RPMI8226 (cell line): ENCODE results near the gene APLP1.
A peak's percentile ranks its signal among the peaks of the same experiment; 100 is the strongest.
"Not testable (repeated sequence)": the region's sequence is repeated elsewhere in the genome, so short reads cannot be mapped to it uniquely, and the experiment has no call there.

Experiments
- DNase-seq: peaks from one replicate; pipeline ENCODE4 v3.0.0-alpha.2; 2015

APLP1 gene

DNA sequence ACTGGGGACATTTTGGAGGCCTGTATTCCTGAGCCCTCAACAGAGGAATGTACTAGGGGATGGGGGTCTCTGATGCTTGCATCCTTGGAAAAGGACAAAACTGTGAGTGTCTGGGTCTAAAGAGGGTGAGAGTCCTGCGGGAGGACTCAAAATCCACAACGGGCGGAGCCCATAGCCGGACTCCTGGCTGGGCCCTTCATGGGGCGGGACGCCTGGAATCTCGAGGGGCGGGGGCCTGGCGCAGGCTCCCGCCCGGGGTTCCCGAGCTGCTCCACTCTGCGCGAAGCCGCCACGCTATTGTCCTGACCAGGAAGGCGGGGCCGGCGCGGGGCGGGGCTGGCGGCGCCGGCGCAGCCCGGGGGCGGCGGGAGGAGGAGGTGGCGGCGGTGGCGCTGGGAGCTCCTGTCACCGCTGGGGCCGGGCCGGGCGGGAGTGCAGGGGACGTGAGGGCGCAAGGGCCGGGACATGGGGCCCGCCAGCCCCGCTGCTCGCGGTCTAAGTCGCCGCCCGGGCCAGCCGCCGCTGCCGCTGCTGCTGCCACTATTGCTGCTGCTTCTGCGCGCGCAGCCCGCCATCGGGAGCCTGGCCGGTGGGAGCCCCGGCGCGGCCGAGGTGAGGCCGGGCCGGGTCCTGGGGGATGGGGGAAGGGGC is at the start of gene APLP1:
Gene APLP1, plus strand, starts transcription at position 403 of the 651 bp plus-strand sequence. Its CDS starts 63 bp downstream, at position 466.
- DNase-seq: peak; percentile 53

DNA sequence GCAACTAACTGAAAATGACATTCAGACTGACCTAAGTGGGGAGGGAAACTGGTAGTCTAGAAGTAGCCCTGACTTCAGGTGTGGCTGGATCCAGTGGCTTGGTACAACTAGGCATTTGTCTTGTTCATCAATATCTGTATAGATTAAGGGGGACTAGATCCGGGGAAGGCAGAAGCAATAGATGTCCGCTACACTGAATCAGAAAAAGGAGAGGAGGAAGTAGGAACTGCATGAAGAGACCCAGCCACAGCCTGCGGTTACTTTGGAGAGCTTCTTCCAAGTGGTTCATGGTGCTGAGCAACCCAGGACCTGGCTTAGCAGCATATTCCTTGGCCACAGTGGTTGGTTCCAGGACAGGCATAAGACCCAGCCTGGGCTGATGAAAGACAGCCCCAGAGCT is 45.8 kb upstream of the APLP1 start:
- DNase-seq: peak; percentile 20

DNA sequence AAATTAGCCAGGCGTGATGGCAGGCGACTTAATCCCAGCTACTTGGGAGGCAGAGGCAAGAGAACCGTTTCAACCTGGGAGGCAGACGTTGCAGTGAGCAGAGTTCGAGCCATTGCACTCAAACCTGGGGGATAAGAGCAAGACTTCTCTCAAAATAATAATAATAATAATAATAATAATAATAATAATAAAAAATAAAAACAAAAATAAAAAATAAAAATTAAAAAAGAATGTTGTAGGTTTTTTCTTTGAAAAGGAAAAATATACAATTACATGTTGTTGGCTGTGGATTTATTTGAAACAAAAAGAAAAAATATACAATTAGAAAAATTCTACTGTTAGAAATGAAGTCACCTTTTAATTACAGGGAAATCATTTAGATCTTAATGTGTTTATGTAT is 44.2 kb upstream of the APLP1 start:
- DNase-seq: no peak

DNA sequence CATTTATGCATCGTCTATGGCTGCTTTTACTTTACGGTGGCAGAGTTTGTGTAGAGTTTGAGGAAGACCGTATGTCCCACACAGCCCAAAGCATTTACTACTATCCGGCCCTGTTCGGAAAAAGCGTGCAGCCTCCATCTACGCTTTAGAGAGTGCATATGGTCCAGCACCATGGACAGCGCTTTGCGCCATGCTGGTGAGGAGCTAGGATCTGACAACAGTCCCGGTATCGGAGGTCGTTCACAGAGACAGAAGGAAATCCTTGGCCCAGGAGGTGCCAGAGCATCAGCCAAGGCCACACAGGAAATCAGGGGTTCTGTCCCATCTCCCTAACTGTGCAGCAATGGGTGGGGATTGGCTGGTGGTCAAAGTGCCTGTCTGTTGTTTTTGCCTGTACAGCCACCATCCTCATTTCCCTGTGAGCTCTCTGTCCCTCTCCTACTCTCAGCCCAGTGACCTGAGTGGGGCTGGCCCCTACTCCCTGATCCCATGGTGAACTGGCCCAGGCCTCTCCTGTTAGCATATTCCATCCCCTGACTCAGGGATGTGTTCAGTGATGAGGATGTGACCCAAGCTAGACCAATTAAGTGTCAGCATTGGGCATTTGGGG is 39.6 kb upstream of the APLP1 start:
- DNase-seq: peak; percentile 66

DNA sequence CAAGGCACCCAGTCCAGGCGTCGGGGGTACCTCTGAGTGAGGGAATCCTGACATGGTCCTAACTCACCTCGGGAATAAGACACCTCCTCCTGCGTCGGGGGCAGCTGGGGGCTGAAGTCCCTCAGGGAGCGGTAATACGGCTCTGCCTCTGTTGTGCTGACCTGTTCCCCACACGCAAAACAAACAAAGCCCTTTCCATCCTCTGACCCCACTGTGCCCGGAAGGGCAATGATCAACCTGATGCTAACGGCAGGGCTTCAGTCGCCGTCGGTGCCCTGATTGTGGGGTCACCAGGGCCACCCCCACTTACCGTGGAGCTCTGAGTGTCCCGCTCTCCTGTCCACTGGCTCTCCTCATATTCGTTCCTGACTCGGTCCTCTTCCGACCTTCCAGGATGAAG is 37.4 kb upstream of the APLP1 start:
- DNase-seq: no peak

DNA sequence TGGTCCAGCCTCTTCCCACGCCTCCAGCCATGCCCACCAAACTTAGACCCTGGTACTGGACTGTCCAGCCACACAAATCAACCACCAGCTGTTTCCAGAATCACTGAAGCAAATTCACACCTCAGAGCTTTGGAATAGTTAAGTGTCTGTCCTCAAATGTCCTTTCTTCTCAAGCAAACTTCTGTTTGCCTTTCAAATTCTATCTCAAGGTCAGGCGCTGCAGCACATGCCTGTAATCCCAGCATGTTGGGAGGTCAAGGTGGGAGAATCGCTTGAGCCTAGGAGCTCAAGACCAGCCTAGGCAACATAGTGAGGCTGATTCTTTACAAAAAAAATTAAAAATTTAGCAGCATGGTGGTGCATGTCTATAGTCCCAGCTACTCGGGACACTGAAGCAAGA is 36.3 kb upstream of the APLP1 start:
- DNase-seq: no peak

DNA sequence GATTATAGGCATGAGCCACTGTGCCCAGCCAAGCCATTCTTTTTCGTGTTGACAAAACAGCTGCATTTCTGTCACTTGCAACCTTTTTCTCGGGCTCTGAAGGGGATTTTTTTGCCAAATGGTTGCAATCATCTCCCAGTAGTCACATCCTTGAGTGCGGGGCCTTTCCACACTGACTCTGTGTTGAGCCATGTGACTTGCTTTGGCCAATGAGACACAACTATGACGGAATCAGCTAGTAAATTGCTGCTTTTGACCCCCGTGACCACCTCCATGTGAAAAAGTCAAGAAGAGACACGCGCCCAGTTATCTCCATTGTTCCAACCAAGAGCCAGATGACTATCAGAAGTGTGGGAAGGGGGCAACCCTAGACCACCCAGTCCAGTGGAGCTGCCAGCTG is 34.4 kb upstream of the APLP1 start:
- no peak for DNase-seq

DNA sequence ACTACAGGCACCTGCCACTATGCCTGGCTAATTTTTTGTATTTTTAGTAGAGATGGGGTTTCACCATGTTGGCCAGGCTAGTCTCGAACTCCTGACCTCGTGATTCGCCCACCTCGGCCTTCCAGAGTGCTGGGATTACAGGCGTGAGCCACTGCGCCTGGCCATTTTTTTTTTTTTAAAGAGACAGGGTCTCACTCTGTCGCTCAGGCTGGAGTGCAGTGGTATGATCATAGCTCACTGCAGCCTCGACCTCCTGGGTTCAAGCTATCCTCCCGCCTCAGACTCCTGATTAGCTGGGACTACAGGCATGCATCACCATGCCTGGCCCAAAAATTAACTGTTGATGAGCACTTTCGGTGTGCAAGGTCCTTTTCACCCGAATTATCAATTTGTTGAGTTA is 32.3 kb upstream of the APLP1 start:
- DNase-seq: not testable (repeated sequence)

DNA sequence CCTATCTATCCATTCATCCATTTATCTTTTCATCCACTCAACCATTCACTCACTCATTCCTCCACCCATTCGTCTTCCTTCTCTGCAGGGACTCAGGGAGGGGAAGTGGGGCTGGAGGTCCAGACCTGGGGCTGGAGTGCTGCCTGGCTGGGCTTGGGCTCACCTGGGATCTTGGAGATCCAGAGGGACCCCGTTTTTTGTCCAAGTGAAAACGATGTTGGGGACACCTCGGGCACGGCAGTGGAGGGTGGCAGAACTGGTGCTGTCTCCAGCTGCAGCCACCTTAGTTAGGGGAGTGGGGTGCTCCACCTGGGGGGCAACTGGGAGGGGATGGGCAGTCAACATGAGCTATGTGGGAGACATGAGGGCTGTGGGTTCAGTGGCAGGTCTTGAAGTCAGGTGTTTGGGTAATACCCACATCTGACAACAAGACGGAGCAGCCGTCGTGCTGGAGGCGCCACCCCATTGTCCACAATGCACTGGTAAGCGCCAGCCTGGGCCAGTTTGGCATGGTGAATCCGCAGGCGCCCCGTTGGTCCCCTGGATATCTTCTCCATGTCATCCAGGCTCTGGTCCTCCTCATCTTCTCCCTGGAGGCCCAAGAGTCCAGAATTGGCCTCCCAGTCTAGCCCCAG is 26.3 kb upstream of the APLP1 start:
- no peak for DNase-seq

DNA sequence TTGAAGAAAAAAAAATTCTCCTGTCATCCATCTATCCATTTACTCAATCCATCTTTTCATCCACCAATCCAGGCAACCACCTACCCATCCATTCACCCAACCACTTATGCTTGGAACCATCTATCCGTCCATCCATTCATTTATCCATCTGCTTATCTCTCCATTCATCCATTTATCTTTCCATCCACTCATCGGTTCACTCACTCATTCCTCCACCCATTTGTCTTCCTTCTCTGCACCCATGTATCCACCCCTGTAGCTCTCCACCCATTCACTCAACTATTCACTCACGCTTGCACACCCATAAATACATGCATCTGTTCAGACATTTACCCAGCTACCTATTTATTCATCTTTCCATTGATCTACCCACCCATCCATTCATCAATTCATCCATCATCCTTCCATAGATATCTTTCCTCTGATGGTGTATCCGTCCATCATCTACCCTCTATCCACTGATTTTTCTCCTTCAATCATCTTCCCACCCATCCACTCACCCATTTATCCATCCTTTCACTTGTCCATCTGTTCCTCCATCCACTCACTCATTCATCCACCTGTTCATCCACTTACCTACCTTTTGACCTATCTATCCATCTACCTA is 25.6 kb upstream of the APLP1 start:
- no peak for DNase-seq

DNA sequence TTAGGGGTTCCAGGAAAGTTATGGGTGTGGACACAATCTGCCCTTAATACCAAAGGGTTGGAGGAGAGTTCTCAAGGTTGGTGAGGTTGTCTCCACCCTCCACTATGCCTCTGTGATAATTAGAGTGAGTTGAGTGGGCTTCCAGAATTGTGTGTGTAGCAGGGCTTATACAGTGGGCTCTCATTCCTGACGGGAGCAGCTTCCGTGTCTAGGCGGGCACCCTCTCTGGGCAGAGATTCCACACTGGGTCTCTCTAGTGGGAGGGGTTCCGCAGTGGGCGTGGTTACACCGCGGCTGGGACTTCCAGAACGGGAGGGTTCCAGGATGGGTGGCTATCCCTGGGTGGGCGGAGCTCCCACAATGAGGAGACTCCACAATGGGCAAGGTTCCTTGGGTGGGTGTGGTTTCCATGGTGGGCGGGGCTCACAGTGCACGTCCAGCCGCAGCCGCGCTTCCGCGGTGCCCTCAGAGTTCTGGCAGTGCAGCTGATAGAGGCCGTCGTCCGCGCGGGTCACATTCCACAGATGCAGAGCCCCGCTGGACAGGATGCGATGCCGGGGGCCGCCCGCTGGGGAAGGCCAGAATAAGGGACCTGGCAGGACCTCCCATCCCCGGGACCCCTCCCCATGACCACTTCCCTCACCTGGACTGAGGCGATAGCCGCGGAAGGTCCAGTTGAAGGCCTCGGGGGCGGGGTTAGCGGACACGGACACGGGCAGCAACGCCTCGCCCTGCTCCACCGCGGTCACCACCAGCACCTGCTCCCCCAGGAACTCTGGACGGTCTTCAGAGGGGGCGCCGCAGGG is 24.5 kb upstream of the APLP1 start:
- DNase-seq: no peak

DNA sequence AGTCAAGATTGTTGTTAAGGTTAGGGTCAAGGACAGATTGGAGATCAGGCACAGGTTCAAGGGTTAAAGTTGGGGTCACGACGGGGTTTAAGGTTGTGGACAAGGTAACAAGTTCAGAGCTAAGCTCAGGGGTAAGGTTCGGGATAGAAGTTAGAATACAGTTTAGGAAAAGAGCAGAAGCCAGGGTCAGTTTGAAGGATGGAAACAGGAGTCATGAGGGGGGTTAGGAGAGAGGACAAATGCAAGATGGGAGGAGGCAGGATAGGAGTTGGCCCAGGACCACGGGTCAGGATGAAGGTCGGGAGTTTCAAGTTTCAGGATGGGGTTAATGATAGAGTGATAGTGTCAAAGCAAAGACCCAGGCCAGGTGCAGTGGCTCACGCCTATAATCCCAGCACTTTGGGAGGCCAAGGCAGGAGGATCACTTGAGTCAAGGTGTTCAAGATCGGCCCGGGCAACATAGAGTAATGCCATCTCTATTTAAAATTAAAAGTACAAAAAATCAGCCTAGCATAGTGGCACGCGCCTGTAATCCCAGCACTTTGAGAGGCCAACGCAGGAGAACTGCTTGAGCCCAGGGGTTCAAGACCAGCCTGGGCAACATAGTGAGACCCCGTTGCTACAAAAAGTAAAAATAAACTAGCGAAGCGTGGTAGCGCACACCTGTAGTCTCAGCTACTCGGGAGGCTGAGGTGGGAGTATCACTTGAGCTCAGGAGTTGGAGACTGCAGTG is 23.7 kb upstream of the APLP1 start:
- no peak for DNase-seq

DNA sequence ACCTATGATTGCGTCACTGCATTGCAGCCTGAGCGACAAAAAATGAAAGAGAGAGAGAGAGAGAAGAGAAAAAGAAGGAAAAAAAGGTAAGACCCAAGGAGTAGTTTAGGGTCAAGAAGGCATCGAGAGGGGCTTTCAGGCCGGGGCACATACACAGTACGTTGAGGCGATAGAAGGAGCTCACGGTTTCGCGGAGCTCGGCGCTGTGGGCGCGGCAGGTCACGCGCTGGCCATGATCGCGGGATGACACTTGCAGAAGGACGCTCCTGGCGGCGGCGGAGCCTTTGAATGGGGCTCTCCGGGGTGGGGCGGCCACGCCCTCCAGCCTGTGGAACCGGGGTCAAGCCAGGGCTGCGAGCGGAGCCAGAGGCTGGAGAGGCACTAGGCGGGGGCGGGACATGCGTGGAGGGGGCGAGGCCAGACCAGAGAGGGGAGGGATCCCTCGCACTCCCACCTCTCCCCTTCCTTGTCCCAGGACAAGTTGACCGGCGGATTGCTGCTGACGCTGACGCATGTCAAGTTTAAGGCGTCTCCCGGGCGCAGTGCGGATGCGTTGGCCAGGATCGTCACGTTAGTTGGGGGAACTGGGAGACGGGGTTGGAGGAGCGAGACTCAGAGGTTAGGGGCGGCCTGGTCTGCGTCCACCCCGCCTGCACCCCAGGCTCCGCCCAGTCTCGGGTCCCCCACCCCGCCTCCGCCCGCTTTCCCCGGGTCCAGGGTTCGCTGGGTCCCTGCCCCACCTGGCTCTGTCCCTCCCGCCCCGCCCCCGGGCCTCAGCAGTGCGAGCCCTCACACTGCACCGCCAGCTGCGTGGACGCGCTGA is 22.9 kb upstream of the APLP1 start:
- no peak for DNase-seq

DNA sequence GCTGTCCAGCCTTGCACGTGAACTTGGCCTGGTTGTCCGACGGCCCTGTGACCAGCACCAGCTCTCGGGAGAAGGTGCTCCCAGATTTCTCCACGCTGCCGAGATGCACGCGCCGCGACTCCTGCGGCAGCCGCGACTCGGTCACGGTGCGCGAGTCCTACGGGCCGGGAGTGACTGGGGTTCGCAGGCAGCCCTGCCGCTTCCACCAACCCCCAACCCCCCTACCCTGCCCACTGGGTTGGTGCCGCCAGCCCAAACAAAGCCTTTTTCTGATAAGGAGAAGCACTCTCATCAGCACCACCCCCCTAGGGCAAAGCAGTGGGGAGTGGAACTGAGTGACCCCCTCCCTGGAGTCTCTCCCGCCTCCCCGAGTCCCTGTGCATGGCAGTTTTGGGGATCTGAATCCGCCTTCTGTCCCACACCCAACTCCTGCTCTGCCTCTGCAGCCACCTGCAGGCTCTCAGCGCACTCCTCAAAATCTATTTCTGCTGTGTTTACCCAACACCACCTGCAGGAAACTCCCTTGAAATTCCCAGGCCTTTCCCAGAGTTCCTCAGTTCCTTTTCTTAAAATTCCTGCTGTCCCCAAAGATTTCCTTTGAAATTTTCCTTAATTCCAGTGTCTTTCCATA is 22.2 kb upstream of the APLP1 start:
- DNase-seq: no peak

DNA sequence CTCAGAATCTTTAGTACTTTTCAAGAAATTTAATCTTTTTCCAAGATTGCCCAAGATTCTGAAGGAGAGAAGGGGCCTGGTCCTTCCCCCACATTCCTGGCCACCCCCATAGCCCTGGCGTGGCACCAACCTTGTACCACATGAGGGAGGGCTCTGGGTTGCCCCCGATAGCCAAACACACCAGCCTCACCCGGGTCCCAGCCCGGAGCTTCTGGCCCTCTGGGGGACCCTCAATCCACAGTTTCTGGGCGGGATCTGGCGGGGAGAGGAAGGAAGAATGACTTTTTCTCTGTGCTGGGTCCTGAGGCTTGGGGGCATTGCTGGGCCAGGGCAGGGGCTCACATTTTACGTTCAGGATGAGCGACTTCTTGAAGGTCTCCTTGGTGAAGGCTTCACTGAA is 20.5 kb upstream of the APLP1 start:
- DNase-seq: no peak

DNA sequence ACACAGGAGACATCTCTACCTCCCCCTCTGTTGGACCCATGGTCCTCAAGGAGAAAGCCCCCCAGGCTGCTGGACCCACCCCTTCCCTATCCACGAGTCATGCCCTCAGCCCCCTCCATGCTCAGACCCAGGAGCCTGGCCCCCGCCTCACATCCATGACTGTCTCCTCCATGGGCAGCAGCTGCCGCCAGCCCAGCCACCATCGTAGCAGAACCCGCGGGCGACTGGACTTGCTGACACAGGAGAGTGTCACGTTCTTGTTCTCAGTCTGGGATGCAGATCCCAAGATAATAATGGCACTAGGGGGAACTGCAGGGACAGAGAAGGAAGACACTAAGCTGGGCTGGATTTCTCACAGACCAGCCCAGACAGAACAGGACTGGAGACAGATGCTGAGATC is 19.9 kb upstream of the APLP1 start:
- DNase-seq: no peak

DNA sequence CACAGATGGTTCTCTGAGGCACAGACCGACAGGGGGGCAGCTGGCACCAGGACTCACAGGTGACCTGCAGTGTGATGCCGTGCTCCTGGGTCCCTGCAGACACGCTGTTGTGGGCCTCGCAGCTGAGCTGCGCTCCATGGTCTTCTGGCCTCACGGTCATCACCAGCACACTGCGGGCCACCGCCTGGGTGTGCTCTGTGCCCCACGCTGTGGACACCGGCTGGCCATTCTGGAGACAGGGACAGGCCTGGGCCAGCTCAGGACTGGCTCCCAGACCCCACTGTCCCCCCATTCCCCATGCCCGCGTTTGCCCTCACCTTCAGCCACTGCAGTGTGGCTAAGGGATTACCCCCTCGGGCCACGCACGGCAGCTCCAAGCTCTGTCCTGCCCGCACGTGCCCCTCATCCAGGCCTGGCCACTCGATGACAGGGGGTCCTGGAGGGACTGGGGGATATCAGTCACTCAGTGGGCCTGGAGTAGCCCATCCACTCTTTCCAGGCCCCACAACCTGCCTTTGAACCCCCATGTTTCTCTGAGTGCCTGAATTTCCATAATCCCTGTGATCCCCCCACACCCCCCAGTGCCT is 19.4 kb upstream of the APLP1 start:
- DNase-seq: no peak

DNA sequence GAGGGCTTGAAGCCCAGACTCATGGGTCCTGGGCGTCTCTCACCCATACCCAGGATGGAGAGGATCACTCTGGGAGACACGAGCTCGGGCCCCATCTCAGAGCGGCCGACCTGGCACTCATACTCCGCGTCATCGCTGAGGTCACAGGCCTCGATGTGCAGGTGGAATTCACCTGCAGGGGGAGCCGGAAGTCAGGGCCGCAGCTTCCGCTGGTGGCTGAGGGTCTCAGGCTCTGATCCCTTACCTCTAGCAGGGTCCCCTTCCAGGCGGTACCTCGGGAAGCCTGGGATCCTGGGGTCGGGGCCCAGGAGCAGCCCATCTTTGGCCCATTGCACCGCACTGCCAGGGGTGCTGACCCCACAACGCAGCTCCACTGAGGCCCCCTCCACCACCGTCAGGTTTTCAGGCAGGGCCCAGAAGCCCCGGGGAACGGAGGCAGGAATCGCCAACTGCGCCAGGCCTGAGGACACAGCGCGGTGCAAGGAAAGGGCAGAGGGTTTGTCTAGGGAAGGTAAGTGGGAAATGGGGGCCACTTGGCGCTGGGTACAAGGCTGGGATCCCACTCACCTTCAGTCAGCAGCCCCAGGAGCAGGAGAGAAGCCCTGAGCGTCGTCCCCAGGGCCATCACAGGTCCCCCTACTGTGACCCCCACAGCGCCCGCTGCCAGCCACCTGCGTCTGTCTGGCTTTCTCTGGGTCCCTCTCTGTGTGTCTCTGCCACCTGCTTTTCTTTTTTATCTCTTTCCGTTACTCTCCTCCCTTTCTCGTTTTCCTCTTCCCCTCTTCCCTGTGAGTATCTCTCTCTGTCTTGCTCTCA is 17.0 kb upstream of the APLP1 start:
- no peak for DNase-seq

DNA sequence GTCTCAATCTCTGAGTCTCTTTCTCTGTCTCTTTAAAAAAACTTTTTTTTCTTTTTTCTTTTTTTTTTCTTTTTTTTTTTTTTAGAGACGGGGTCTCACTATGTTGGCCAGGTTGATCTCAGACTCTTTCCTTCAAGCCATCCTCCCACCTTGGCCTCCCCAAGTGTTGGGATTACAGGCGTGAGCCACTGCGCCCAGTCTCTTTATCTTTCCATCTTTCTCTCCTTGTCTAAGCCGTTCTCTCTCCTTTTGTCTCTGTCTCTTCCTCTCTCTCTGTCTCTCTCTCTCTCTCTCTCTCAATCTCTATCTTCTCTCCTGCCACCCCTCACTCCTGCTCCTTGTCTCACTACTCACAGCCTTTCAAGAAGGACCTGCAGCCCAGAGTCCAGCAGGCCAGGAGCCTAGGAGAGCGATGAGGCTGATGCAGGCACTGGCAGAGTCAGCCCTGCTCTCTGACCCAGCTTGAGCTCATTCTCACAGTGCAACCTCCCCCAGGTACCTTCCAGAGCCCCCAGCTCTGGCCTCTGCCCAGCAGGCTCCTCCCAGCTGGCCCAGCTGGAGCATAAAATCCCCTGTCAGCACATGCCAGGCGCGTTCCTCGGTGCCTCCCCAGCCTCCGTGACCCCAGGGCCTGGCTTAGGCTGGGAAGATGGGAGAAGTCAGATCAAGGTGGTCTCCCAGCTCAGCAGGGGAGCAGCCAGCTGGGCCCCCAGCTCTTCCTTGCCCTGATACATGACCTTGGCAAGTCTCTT is 16.2 kb upstream of the APLP1 start, which contains the start of gene NPHS1:
Gene NPHS1, minus strand, starts transcription at position 476 of the 752 bp plus-strand sequence. CDS start 667 bp downstream, outside the sequence.
- no peak for DNase-seq
